NCI-H446 (cell line): ENCODE data around the gene GAS6.
"Not testable (repeated sequence)": the region's sequence is repeated elsewhere in the genome, so short reads cannot be mapped to it uniquely, and the experiment has no call there.

Experiments
- DNase-seq, 2 experiments: peaks; one replicate each; lab custom pipeline; 2025; lab: John Stamatoyannopoulos, UW

Gene GAS6

GRCh38 chr13:113863524-113864272, at the start of gene GAS6:
TSS of gene GAS6 (minus strand) at chr13:113864076. CDS start at chr13:113863920, 156 bp downstream.
- no peak for DNase-seq

- not testable (repeated sequence) for DNase-seq
Measured at GRCh38 chr13:113913408-113913807, 49.5 kb upstream of the GAS6 start.

- no peak for DNase-seq
Measured at GRCh38 chr13:113912596-113912995, 48.7 kb upstream of the GAS6 start.

GRCh38 chr13:113907635-113908617, 44.0 kb upstream of the GAS6 start:
- peak; percentile 1 to 8 for DNase-seq

- peak in 1 of 2 experiments; percentile 26 for DNase-seq
Measured at GRCh38 chr13:113906571-113906970, 42.7 kb upstream of the GAS6 start.

GRCh38 chr13:113905942-113906341, 42.1 kb upstream of the GAS6 start:
- DNase-seq: no peak

- DNase-seq: no peak
Measured at GRCh38 chr13:113905018-113905417, 41.1 kb upstream of the GAS6 start.

- no peak for DNase-seq
Measured at GRCh38 chr13:113904411-113904810, 40.5 kb upstream of the GAS6 start.

- DNase-seq: no peak
Measured at GRCh38 chr13:113903912-113904311, 40.0 kb upstream of the GAS6 start.

- DNase-seq: no peak
Measured at GRCh38 chr13:113902986-113903775, 39.3 kb upstream of the GAS6 start.

GRCh38 chr13:113902481-113902880, 38.6 kb upstream of the GAS6 start:
- no peak for DNase-seq

GRCh38 chr13:113901642-113902041, 37.8 kb upstream of the GAS6 start:
- no peak for DNase-seq

- DNase-seq: no peak
Measured at GRCh38 chr13:113901231-113901630, 37.4 kb upstream of the GAS6 start.

GRCh38 chr13:113900646-113901045, 36.8 kb upstream of the GAS6 start:
- no peak for DNase-seq

- DNase-seq: no peak
Measured at GRCh38 chr13:113898391-113898790, 34.5 kb upstream of the GAS6 start.

GRCh38 chr13:113897966-113898365, 34.1 kb upstream of the GAS6 start:
- no peak for DNase-seq

GRCh38 chr13:113897161-113897560, 33.3 kb upstream of the GAS6 start:
- DNase-seq: no peak

GRCh38 chr13:113895436-113895835, 31.6 kb upstream of the GAS6 start:
- no peak for DNase-seq

- no peak for DNase-seq
Measured at GRCh38 chr13:113890774-113891480, 27.1 kb upstream of the GAS6 start.

- no peak for DNase-seq
Measured at GRCh38 chr13:113889467-113889866, 25.6 kb upstream of the GAS6 start.

- DNase-seq: no peak
Measured at GRCh38 chr13:113888701-113889330, 24.9 kb upstream of the GAS6 start.
